T-helper 2 cell treated with Interferon-gamma antibody and Interleukin-4, amounts not matched to agents 5 μg/mL and 100 μg/mL, for 36 hours (primary cell): ENCODE data around the gene ATP8A2.
"Not testable (repeated sequence)": the region's sequence is repeated elsewhere in the genome, so short reads cannot be mapped to it uniquely, and the experiment has no call there.

Source experiments
- DNase-seq: peaks from one replicate; pipeline ENCODE4 v3.0.0; 2021; ENCODE audit warnings: low spot score
- H3K27ac Mint-ChIP-seq: one replicate; pipeline ENCODE4 v1.8.0; 2021; ENCODE audit warnings: mild to moderate bottlenecking, mixed read lengths
- H3K27me3 Mint-ChIP-seq: one replicate; pipeline ENCODE4 v1.8.0; 2021; ENCODE audit warnings: low read depth, mixed read lengths
- H3K36me3 Mint-ChIP-seq: one replicate; pipeline ENCODE4 v1.8.0; 2021; ENCODE audit warnings: low read depth, mixed read lengths
- H3K4me1 Mint-ChIP-seq: one replicate; pipeline ENCODE4 v1.8.0; 2021; ENCODE audit warnings: low read depth, mixed read lengths
- H3K4me3 Mint-ChIP-seq: one replicate; pipeline ENCODE4 v1.8.0; 2022; ENCODE audit warnings: mild to moderate bottlenecking, moderate library complexity, mixed read lengths
- H3K9me3 Mint-ChIP-seq: one replicate; pipeline ENCODE4 v1.8.0; 2021; ENCODE audit warnings: mixed read lengths

The ATP8A2 gene

GRCh38 chr13:25502031-25502430 is 130.3 kb downstream of the ATP8A2 start:
- Mint-ChIP-seq H3K9me3 (no peaks in the 10 kb centered on the region), H3K36me3 (no peaks in the 10 kb centered on the region), H3K4me1 (no peaks in the 10 kb centered on the region), H3K4me3 (no peak overlapping the region), H3K27ac (no peak overlapping the region), H3K27me3 (no peaks in the 10 kb centered on the region)
- no peak for DNase-seq

- no peaks in the 10 kb centered on the region for H3K36me3 Mint-ChIP-seq
- no peak overlapping the region for H3K27ac Mint-ChIP-seq
- H3K4me3 Mint-ChIP-seq: no peak overlapping the region
- no peaks in the 10 kb centered on the region for H3K27me3 Mint-ChIP-seq
- DNase-seq: no peak
- no peaks in the 10 kb centered on the region for H3K9me3 Mint-ChIP-seq
- H3K4me1 Mint-ChIP-seq: no peaks in the 10 kb centered on the region
These were observed 130.8 kb downstream of the ATP8A2 start for GRCh38 chr13:25502551-25502950.

GRCh38 chr13:25503856-25504255 is 132.1 kb downstream of the ATP8A2 start:
- no peaks in the 10 kb centered on the region for H3K36me3 Mint-ChIP-seq
- H3K4me3 Mint-ChIP-seq: no peak overlapping the region
- no peaks in the 10 kb centered on the region for H3K4me1 Mint-ChIP-seq
- no peaks in the 10 kb centered on the region for H3K9me3 Mint-ChIP-seq
- DNase-seq: no peak
- no peak overlapping the region for H3K27ac Mint-ChIP-seq
- H3K27me3 Mint-ChIP-seq: no peaks in the 10 kb centered on the region

GRCh38 chr13:25507841-25508240 is 136.1 kb downstream of the ATP8A2 start:
- Mint-ChIP-seq H3K4me1 (peaks cover 3% of the 10 kb centered on the region), H3K9me3 (peaks cover 6% of the 10 kb centered on the region), H3K27ac (no peak overlapping the region), H3K36me3 (no peaks in the 10 kb centered on the region), H3K27me3 (no peaks in the 10 kb centered on the region), H3K4me3 (no peak overlapping the region)
- DNase-seq: no peak

GRCh38 chr13:25513060-25513459 is 141.3 kb downstream of the ATP8A2 start:
- not testable (repeated sequence) for DNase-seq, H3K27ac Mint-ChIP-seq, H3K36me3 Mint-ChIP-seq, H3K27me3 Mint-ChIP-seq, H3K4me3 Mint-ChIP-seq, H3K4me1 Mint-ChIP-seq
- H3K9me3 Mint-ChIP-seq: peaks cover 10% of the 10 kb centered on the region

GRCh38 chr13:25518441-25518840 is 146.7 kb downstream of the ATP8A2 start:
- Mint-ChIP-seq H3K9me3 (peaks cover 7% of the 10 kb centered on the region), H3K4me3 (no peak overlapping the region), H3K4me1 (no peaks in the 10 kb centered on the region), H3K36me3 (no peaks in the 10 kb centered on the region), H3K27me3 (no peaks in the 10 kb centered on the region), H3K27ac (no peak overlapping the region)
- no peak for DNase-seq

- no peaks in the 10 kb centered on the region for H3K36me3 Mint-ChIP-seq
- H3K4me1 Mint-ChIP-seq: no peaks in the 10 kb centered on the region
- no peak for DNase-seq
- peaks cover 9% of the 10 kb centered on the region for H3K27me3 Mint-ChIP-seq
- peaks cover 10% of the 10 kb centered on the region for H3K9me3 Mint-ChIP-seq
- no peak overlapping the region for H3K27ac Mint-ChIP-seq
- no peak overlapping the region for H3K4me3 Mint-ChIP-seq
These were observed 154.1 kb downstream of the ATP8A2 start for GRCh38 chr13:25525884-25526283.

GRCh38 chr13:25528266-25528665 is 156.5 kb downstream of the ATP8A2 start:
- Mint-ChIP-seq H3K27ac (no peak overlapping the region), H3K36me3 (no peaks in the 10 kb centered on the region), H3K4me1 (no peaks in the 10 kb centered on the region), H3K9me3 (peaks cover 8% of the 10 kb centered on the region), H3K4me3 (no peak overlapping the region), H3K27me3 (peaks cover 10% of the 10 kb centered on the region)
- DNase-seq: no peak

GRCh38 chr13:25529425-25529824 is 157.7 kb downstream of the ATP8A2 start:
- H3K9me3 Mint-ChIP-seq: peaks cover 8% of the 10 kb centered on the region
- no peak overlapping the region for H3K4me3 Mint-ChIP-seq
- H3K4me1 Mint-ChIP-seq: no peaks in the 10 kb centered on the region
- no peak overlapping the region for H3K27ac Mint-ChIP-seq
- no peaks in the 10 kb centered on the region for H3K36me3 Mint-ChIP-seq
- no peak for DNase-seq
- H3K27me3 Mint-ChIP-seq: peaks cover 7% of the 10 kb centered on the region

- peaks cover 3% of the 10 kb centered on the region for H3K27me3 Mint-ChIP-seq
- DNase-seq: no peak
- H3K4me3 Mint-ChIP-seq: no peak overlapping the region
- H3K27ac Mint-ChIP-seq: no peak overlapping the region
- H3K4me1 Mint-ChIP-seq: peaks cover 3% of the 10 kb centered on the region
- H3K9me3 Mint-ChIP-seq: no peaks in the 10 kb centered on the region
- no peaks in the 10 kb centered on the region for H3K36me3 Mint-ChIP-seq
These were observed 166.5 kb downstream of the ATP8A2 start for GRCh38 chr13:25538276-25538675.

- no peak overlapping the region for H3K27ac Mint-ChIP-seq
- no peaks in the 10 kb centered on the region for H3K9me3 Mint-ChIP-seq
- no peaks in the 10 kb centered on the region for H3K36me3 Mint-ChIP-seq
- DNase-seq: no peak
- no peak overlapping the region for H3K4me3 Mint-ChIP-seq
- H3K4me1 Mint-ChIP-seq: peaks cover 3% of the 10 kb centered on the region
- H3K27me3 Mint-ChIP-seq: peaks cover 3% of the 10 kb centered on the region
These were observed 169.8 kb downstream of the ATP8A2 start for GRCh38 chr13:25541434-25542123.

- H3K36me3 Mint-ChIP-seq, H3K4me3 Mint-ChIP-seq, H3K4me1 Mint-ChIP-seq, H3K9me3 Mint-ChIP-seq, H3K27ac Mint-ChIP-seq, DNase-seq, H3K27me3 Mint-ChIP-seq: not testable (repeated sequence)
These were observed 177.2 kb downstream of the ATP8A2 start for GRCh38 chr13:25548991-25549390.

- H3K9me3 Mint-ChIP-seq: no peaks in the 10 kb centered on the region
These were observed 190.0 kb downstream of the ATP8A2 start for GRCh38 chr13:25561812-25562211.

GRCh38 chr13:25570185-25570584 is 198.4 kb downstream of the ATP8A2 start:
- H3K9me3 Mint-ChIP-seq: no peaks in the 10 kb centered on the region
- H3K4me3 Mint-ChIP-seq: no peak overlapping the region
- no peaks in the 10 kb centered on the region for H3K36me3 Mint-ChIP-seq
- no peak overlapping the region for H3K27ac Mint-ChIP-seq
- peaks cover 21% of the 10 kb centered on the region for H3K27me3 Mint-ChIP-seq
- DNase-seq: no peak
- H3K4me1 Mint-ChIP-seq: no peaks in the 10 kb centered on the region

More at GRCh38 chr13:25561812-25562211, 190.0 kb downstream of the ATP8A2 start:
- H3K4me1 Mint-ChIP-seq: no peaks in the 10 kb centered on the region
- H3K36me3 Mint-ChIP-seq: no peaks in the 10 kb centered on the region
- H3K4me3 Mint-ChIP-seq: no peak overlapping the region
- H3K27me3 Mint-ChIP-seq: peaks cover 3% of the 10 kb centered on the region
- no peak for DNase-seq
- H3K27ac Mint-ChIP-seq: no peak overlapping the region

GRCh38 chr13:25571237-25571636 is 199.5 kb downstream of the ATP8A2 start:
- H3K36me3 Mint-ChIP-seq: no peaks in the 10 kb centered on the region
- DNase-seq: no peak
- H3K4me1 Mint-ChIP-seq: peaks cover 2% of the 10 kb centered on the region
- H3K27me3 Mint-ChIP-seq: peaks cover 22% of the 10 kb centered on the region
- H3K9me3 Mint-ChIP-seq: no peaks in the 10 kb centered on the region
- no peak overlapping the region for H3K4me3 Mint-ChIP-seq
- no peak overlapping the region for H3K27ac Mint-ChIP-seq
